ENCODE data around the gene DYNLT1. TPM values are rescaled to one million over a fixed set of nuclear protein-coding genes. Genes with fewer than 3 reads are reported as not detected.

The DYNLT1 gene
- total RNA-seq, 6 donors from 2014 or later, result 49.2 to 119 (median 100) TPM

DNA sequence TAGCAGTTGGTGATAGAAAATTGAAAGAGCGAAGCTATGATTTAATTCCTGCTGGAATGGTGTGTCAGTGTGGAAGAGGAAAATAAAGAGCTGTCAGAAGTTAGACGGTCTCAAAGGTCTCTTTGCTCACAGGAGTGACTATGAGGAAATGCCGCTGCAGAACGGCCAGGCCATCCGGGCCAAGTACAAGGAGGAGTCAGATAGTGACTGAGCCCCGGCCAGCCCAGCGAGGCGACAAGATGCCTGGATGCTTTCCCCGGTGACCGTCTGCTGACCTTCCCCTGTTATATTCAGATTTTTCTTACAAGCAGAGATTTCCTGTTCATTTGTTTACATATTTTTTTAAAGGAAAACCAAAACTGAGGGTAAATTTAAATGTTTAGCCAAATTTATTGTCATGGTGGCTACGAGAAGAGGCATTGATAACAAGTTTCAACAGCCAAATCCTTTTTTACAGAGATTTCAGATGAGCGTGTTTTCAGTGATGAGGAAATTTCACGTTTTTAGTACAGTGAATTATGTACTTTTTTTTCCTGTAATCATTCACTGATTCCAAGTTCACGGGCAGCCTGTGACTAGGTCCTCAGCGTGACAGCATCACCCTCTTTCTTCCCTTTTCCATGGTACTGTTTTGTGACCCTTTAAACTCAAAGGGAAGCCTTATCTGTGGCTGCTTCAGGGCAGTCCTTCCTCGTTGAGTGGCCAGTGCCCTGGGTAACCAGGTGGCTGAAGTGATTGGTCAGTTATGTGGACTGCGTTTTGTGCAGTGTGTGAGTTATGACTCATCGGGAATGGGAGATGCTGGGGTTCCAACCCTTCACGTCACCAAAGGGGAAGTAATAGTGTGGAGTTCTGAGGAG, 12.6 kb downstream of the DYNLT1 start:
- Histone ChIP-seq H3K27ac (peak overlapping the region; percentile 47 to 74 (median 61)), H3K4me3 (no peak overlapping the region), H3K9me3 (no peaks in the 10 kb centered on the region), H3K4me1 (peaks cover 16 to 22% (median 19%) of the 10 kb centered on the region in 4 donors), H3K36me3 (peaks cover 7 to 83% (median 43%) of the 10 kb centered on the region in 4 donors), H3K27me3 (no peaks in the 10 kb centered on the region)
- ATAC-seq (ENCODE audit: low FRiP score in 2 of 2), result peak; percentile 76 to 89
- 51 to 54% methylated on average over 19 of the region's 19 CpGs for WGBS, 2 donors
- peak; percentile 73 to 79 for DNase-seq
- no peak for TF ChIP-seq EP300 (IDR thresholded peaks at IDR 0.05)

DNA sequence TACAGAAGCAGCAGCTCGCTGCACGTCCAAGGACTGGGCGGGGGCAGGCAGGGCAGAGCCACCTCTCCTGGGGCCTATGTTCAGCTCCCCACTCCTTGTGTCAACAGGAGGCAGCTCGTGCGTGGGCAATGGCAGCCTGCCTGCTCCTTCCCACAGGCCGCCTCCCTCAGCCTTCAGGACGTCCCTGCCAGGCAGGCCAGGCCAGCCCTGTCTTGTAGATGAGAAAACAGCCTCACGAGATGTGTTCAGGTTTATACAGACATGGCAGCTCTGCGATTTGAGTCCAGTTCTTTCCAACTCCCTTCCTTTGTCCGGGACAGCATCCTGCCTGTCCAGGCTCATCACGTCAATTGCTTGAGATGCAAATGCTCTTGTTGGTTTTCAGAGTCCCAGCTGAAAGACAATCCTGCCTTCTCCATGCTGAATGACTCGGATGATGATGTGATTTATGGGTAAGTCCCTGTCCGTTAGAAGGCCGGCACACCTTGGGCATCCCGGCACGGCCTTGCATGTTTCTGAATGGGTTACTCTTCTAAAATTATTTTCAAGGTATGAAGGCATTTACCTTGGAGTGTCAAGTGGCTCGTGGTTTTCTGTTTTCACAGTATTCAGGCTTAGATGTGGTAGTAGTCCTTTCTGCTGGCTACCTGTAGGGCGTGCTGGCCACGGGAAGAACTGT, 13.5 kb downstream of the DYNLT1 start:
- 74 to 75% methylated on average over 18 to 19 of the region's 19 CpGs for WGBS, 2 donors
- H3K36me3 ChIP-seq, result peaks cover 4 to 83% (median 42%) of the 10 kb centered on the region in 4 donors
- peak in 1 of 2 donors; percentile 73 for ATAC-seq (ENCODE audit: low FRiP score in 2 of 2)
- peak; percentile 21 to 84 for DNase-seq
- H3K4me1 ChIP-seq, result peaks cover 16 to 22% (median 19%) of the 10 kb centered on the region in 4 donors
- peak overlapping the region; percentile 47 to 74 (median 61) for H3K27ac ChIP-seq
- TF ChIP-seq, protein P1, sequence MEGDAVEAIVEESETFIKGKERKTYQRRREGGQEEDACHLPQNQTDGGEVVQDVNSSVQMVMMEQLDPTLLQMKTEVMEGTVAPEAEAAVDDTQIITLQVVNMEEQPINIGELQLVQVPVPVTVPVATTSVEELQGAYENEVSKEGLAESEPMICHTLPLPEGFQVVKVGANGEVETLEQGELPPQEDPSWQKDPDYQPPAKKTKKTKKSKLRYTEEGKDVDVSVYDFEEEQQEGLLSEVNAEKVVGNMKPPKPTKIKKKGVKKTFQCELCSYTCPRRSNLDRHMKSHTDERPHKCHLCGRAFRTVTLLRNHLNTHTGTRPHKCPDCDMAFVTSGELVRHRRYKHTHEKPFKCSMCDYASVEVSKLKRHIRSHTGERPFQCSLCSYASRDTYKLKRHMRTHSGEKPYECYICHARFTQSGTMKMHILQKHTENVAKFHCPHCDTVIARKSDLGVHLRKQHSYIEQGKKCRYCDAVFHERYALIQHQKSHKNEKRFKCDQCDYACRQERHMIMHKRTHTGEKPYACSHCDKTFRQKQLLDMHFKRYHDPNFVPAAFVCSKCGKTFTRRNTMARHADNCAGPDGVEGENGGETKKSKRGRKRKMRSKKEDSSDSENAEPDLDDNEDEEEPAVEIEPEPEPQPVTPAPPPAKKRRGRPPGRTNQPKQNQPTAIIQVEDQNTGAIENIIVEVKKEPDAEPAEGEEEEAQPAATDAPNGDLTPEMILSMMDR (IDR thresholded peaks at IDR 0.05), result no peak
- no peak for TF ChIP-seq EP300 (IDR thresholded peaks at IDR 0.05)
- H3K27me3 ChIP-seq, result no peaks in the 10 kb centered on the region
- no peak overlapping the region for H3K4me3 ChIP-seq
- no peaks in the 10 kb centered on the region for H3K9me3 ChIP-seq

DNA sequence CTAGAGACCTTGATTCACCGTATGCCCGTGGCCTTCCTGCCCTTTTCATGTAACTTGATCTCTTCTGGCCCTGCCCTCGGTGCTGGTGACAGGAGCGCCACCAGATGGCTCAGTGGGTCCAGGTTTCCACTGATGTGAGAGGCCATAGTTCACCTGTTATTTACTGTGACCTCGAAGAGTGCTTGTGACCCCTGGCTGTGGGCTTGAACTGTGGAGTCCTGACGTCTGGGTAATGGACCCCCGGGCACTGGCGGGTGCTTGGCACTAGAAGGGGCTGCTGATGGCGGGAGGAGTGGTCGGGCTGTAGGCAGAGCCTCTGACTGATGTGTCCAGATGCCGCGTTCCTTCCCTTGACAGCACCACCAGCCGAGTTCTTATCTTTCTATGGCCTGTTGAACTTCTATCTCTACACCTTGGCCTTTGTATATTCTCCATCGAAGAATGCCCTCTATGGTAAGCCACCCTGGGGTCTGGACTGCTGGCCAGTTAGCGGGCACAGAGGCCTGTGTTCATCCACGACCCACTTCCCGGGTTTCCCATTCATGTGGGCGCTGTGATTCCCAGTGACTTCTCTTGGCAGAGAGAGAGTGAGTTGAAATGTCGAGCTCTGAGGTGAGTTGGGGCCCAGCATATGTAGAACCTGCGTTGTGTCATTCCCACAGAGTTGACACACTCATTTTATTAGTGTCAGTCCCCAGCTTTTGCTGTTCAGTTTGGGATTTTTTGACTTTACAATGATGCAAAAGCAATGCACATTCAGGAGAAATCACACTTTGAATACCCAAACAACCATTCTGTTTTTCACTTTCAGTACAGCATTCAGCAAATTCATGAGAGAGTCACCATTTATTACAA, 14.9 kb downstream of the DYNLT1 start:
- H3K36me3 ChIP-seq, result peaks cover 4 to 79% (median 48%) of the 10 kb centered on the region in 4 donors
- H3K4me3 ChIP-seq, result no peak overlapping the region
- peaks cover 16 to 22% (median 19%) of the 10 kb centered on the region in 4 donors for H3K4me1 ChIP-seq
- H3K9me3 ChIP-seq, result no peaks in the 10 kb centered on the region
- no peak overlapping the region for H3K27ac ChIP-seq
- DNase-seq, result peak in 1 of 2 donors; percentile 27
- WGBS, 2 donors, result 89 to 94% methylated on average over 20 of the region's 20 CpGs
- TF ChIP-seq, protein P1 (IDR thresholded peaks at IDR 0.05), result peak in 2 of 6 experiments; percentile 23 to 25
- no peak for TF ChIP-seq POLR2A (IDR thresholded peaks at IDR 0.05)
- H3K27me3 ChIP-seq, result no peaks in the 10 kb centered on the region
- ATAC-seq (ENCODE audit: low FRiP score in 2 of 2), result no peak

DNA sequence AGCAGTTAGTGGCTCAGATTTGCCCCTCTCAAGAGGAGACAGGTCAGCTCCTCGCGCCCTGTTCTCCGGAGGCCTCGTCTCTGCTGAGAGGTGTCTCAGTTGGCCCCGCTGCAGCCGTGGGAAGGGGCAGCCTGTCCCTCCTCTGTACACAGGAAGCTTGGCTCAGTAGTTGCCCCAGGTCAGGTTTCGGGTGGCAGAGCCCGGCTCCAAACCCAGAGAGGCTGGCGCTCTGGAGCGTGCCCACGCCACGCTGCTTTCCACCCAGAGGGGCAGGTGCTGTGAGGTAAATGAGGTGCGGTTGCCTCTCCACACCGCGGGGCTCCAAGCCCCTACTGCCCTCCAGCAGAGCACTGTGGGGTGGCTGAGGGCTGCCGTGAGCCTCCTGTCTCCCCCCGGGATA, 16.0 kb downstream of the DYNLT1 start:
- DNase-seq (peak in 1 of 2 donors; percentile 14), ATAC-seq (ENCODE audit: low FRiP score in 2 of 2) (no peak)
- Histone ChIP-seq H3K9me3 (no peaks in the 10 kb centered on the region), H3K27ac (no peak overlapping the region), H3K27me3 (no peaks in the 10 kb centered on the region), H3K4me1 (peaks cover 16 to 22% (median 19%) of the 10 kb centered on the region in 4 donors), H3K36me3 (peaks cover 4 to 77% (median 52%) of the 10 kb centered on the region in 4 donors), H3K4me3 (no peak overlapping the region)
- TF ChIP-seq, protein P1 (IDR thresholded peaks at IDR 0.05), result no peak
- TF ChIP-seq POLR2A (IDR thresholded peaks at IDR 0.05) (no peak), EP300 (IDR thresholded peaks at IDR 0.05) (no peak), POLR2AphosphoS5 (IDR thresholded peaks at IDR 0.05) (no peak)
- 89 to 90% methylated on average over 4 to 15 of the region's 17 CpGs for WGBS, 2 donors

DNA sequence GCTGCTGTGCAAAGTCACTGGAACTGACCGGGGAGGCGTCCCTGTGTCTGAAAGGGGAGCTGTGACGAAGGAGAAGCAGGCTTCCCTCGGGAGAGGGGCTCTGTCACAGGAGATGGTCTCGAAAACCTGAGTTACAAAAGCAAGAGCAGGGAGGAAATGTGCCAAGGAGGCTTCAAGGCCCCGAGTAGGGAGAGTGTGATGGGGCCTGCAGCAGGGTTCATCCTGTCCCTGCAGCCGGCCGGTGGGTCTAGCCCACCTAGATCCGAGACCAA, 16.7 kb downstream of the DYNLT1 start:
- TF ChIP-seq EP300 (IDR thresholded peaks at IDR 0.05) (no peak), POLR2A (IDR thresholded peaks at IDR 0.05) (no peak), POLR2AphosphoS5 (IDR thresholded peaks at IDR 0.05) (no peak)
- TF ChIP-seq, protein P1 (IDR thresholded peaks at IDR 0.05), result no peak
- 88 to 91% methylated on average over 9 of the region's 9 CpGs for WGBS, 2 donors
- Histone ChIP-seq H3K27me3 (no peaks in the 10 kb centered on the region), H3K27ac (no peak overlapping the region), H3K4me1 (peaks cover 16 to 22% (median 19%) of the 10 kb centered on the region in 4 donors), H3K36me3 (peaks cover 4 to 71% (median 49%) of the 10 kb centered on the region in 4 donors), H3K4me3 (no peak overlapping the region), H3K9me3 (no peaks in the 10 kb centered on the region)
- DNase-seq (no peak), ATAC-seq (ENCODE audit: low FRiP score in 2 of 2) (no peak)

All from upper lobe of left lung (tissue), 6 donors.